Tibial artery (tissue), 4 donors: Measurements from ENCODE around the gene S100A2.
A peak's percentile ranks its signal among the peaks of the same experiment; 100 is the strongest.

Experiments used
- DNase-seq, 2 donors: peaks; one replicate each; pipeline ENCODE4 v3.0.0-alpha.2; 2019
- H3K27ac ChIP-seq, 2 donors: fragments of 200-600 bp; sonication (generic) in 1 of 2; 1 replicate in 1 of 2; 2 replicates in 1 of 2; pipeline ENCODE4 v1.5.1; 2018 to 2019; ENCODE audit warnings: mild to moderate bottlenecking in 1 of 2
- H3K27me3 ChIP-seq, 2 donors: fragments of 200-600 bp; sonication (generic) in 1 of 2; one replicate each; pipeline versions ENCODE4 v1.5.1 to v1.6.0; 2016 to 2019
- H3K36me3 ChIP-seq, 3 donors: fragments of 200-600 bp; sonication (generic) in 2 of 3; one replicate each; pipeline ENCODE4 v1.5.1; 2016 to 2019; ENCODE audit warnings: mild to moderate bottlenecking in 2 of 3
- H3K4me1 ChIP-seq, 4 donors: fragments of 200-600 bp; sonication (generic) in 2 of 4; 1 replicate in 3 of 4; 2 replicates in 1 of 4; pipeline ENCODE4 v1.5.1; 2016 to 2019
- H3K4me3 ChIP-seq, 2 donors: fragments of 200-600 bp; sonication (generic) in 1 of 2; 1 replicate in 1 of 2; 2 replicates in 1 of 2; pipeline ENCODE4 v1.5.1; 2018 to 2019; ENCODE audit warnings: mild to moderate bottlenecking in 2 of 2
- H3K9me3 ChIP-seq, 3 donors: fragments of 200-600 bp; sonication (generic) in 1 of 3; one replicate each; pipeline ENCODE4 v1.5.1; 2016 to 2019
- CTCF ChIP-seq, 2 experiments: fragments of 200-600 bp in 1 of 2; fragments of 450-650 bp in 1 of 2; IDR thresholded peaks; one replicate each; pipeline ENCODE4 v1.5.1; 2017 to 2019; ENCODE audit warnings: antibody characterized with exemption in 2 of 2, mild to moderate bottlenecking in 1 of 2, moderate library complexity in 1 of 2
- intact Hi-C: fragments of 100-400 bp; cut with DNase I; formaldehyde crosslinking; loops from one replicate; pipeline ENCODE4 v1.15.0; 2023; ENCODE audit warnings: low total_unique reads

Gene S100A2

GRCh38 chr1:153572569-153573015 lies 6.9 kb upstream of the S100A2 start:
- Histone ChIP-seq H3K27ac (peak overlapping the region; percentile 54 to 65), H3K9me3 (no peaks in the 10 kb centered on the region), H3K27me3 (no peaks in the 10 kb centered on the region), H3K4me3 (no peak overlapping the region), H3K4me1 (peaks cover 5 to 36% (median 28%) of the 10 kb centered on the region in 4 donors), H3K36me3 (no peaks in the 10 kb centered on the region)
- peak; percentile 78 to 90 for TF ChIP-seq CTCF (IDR thresholded peaks at IDR 0.05)
- peak; percentile 90 to 93 for DNase-seq
- intact Hi-C loops: loop anchor here (2.0 kb wide), 1 partner anchor 44 kb away; the partner anchor contains the start of gene S100A14

GRCh38 chr1:153571706-153572105 lies 6.1 kb upstream of the S100A2 start:
- DNase-seq: no peak
- TF ChIP-seq CTCF (IDR thresholded peaks at IDR 0.05): no peak
- Histone ChIP-seq H3K4me3 (no peak overlapping the region), H3K27ac (peak overlapping the region; percentile 54 to 65), H3K9me3 (no peaks in the 10 kb centered on the region), H3K36me3 (no peaks in the 10 kb centered on the region), H3K27me3 (no peaks in the 10 kb centered on the region), H3K4me1 (peaks cover 5 to 42% (median 32%) of the 10 kb centered on the region in 4 donors)
- intact Hi-C loops: loop anchor here (2.0 kb wide), 1 partner anchor 45 kb away; the partner anchor contains the start of gene S100A14

GRCh38 chr1:153570874-153571273 lies 5.2 kb upstream of the S100A2 start:
- no peak overlapping the region for H3K27ac ChIP-seq
- H3K4me1 ChIP-seq: peaks cover 10 to 49% (median 40%) of the 10 kb centered on the region in 4 donors
- no peak overlapping the region for H3K4me3 ChIP-seq
- TF ChIP-seq CTCF (IDR thresholded peaks at IDR 0.05): no peak
- intact Hi-C loops: no loop called here
- DNase-seq: no peak
- H3K27me3 ChIP-seq: no peaks in the 10 kb centered on the region
- H3K9me3 ChIP-seq: no peaks in the 10 kb centered on the region
- no peaks in the 10 kb centered on the region for H3K36me3 ChIP-seq

GRCh38 chr1:153569465-153569864 lies 3.8 kb upstream of the S100A2 start:
- TF ChIP-seq CTCF (IDR thresholded peaks at IDR 0.05): no peak
- intact Hi-C loops: loop anchor here (2.0 to 5.0 kb wide), 2 partner anchors 59 to 103 kb away; partner anchors contain the start of gene ILF2
- H3K27me3 ChIP-seq: no peaks in the 10 kb centered on the region
- no peak for DNase-seq
- H3K36me3 ChIP-seq: no peaks in the 10 kb centered on the region
- no peak overlapping the region for H3K27ac ChIP-seq
- no peaks in the 10 kb centered on the region for H3K9me3 ChIP-seq
- H3K4me1 ChIP-seq: peaks cover 15 to 61% (median 47%) of the 10 kb centered on the region in 4 donors
- H3K4me3 ChIP-seq: no peak overlapping the region

GRCh38 chr1:153568367-153569099 lies 2.9 kb upstream of the S100A2 start:
- Histone ChIP-seq H3K36me3 (no peaks in the 10 kb centered on the region), H3K27me3 (no peaks in the 10 kb centered on the region), H3K4me3 (peak overlapping the region; percentile 28 to 48), H3K27ac (peak overlapping the region; percentile 94 to 95), H3K4me1 (peaks cover 15 to 59% (median 47%) of the 10 kb centered on the region in 4 donors), H3K9me3 (no peaks in the 10 kb centered on the region)
- peak; percentile 98 to 99 for TF ChIP-seq CTCF (IDR thresholded peaks at IDR 0.05)
- intact Hi-C loops: loop anchor here (2.0 to 5.0 kb wide), 2 partner anchors 58 to 104 kb away; partner anchors contain the start of gene ILF2
- DNase-seq: peak; percentile 87 to 93
